Adrenal gland (tissue), 12 donors: Measurements from ENCODE around the gene SLC7A5. TPM values are rescaled to one million over a fixed set of nuclear protein-coding genes. Genes with fewer than 3 reads are reported as not detected.

Experiments used
- DNase-seq, 7 donors: peaks; one replicate each; pipeline ENCODE4 v3.0.0-alpha.2; 2019 to 2020
- H3K27ac ChIP-seq, 5 donors: fragments of 200-600 bp; sonication (generic) in 4 of 5; 1 replicate in 3 of 5; 2 replicates in 2 of 5; pipeline versions ENCODE4 v1.5.1 to v1.8.0; 2016 to 2020; ENCODE audit warnings: mild to moderate bottlenecking in 1 of 5
- H3K27me3 ChIP-seq: fragments of 200-600 bp; 2 replicates; pipeline ENCODE4 v1.8.0; 2021
- H3K36me3 ChIP-seq, 2 donors: fragments of 200-600 bp; replicated peaks in 1 of 2; 1 replicate in 1 of 2; 2 replicates in 1 of 2; pipeline versions ENCODE4 v1.5.1 to v1.8.0; 2018 to 2022
- H3K4me1 ChIP-seq, 2 donors: fragments of 200-600 bp; replicated peaks in 1 of 2; 1 replicate in 1 of 2; 2 replicates in 1 of 2; pipeline versions ENCODE4 v1.5.1 to v1.8.0; 2018 to 2021
- H3K4me3 ChIP-seq, 4 donors: fragments of 200-600 bp; sonication (generic) in 3 of 4; one replicate each; pipeline ENCODE4 v1.5.1; 2016 to 2018
- H3K9me3 ChIP-seq, 3 donors: fragments of 200-600 bp; sonication (generic) in 1 of 3; replicated peaks in 1 of 3; 1 replicate in 2 of 3; 2 replicates in 1 of 3; pipeline versions ENCODE4 v1.5.1 to v1.8.0; 2016 to 2021
- POLR2A ChIP-seq, 2 donors: fragments of 450-650 bp; IDR thresholded peaks; one replicate each; pipeline ENCODE4 v1.6.1; 2017; ENCODE audit warnings: antibody characterized with exemption in 2 of 2, mild to moderate bottlenecking in 2 of 2, moderate library complexity in 1 of 2
- WGBS, 4 donors: extraction: QIAGEN DNeasy Blood & Tissue Kit in 2 of 4; methylation state at CpG; one replicate each; pipeline versions ENCODE4 v1.1.5 to v1.1.7; 2013 to 2017; 5-methylcytosine and 5-hydroxymethylcytosine counted together
- intact Hi-C, 2 donors: fragments of 100-400 bp; cut with DNase I; formaldehyde crosslinking; loops; one replicate each; pipeline versions ENCODE4 v1.14.1 to v1.15.0; 2022 to 2023
- polyA plus RNA-seq, 3 donors: library from polyadenylated mRNA; stranded (reverse); fragments of 200-250 nt in 2 of 3; fragments of 350-450 nt in 1 of 3; fragmentation: Illumina TruSeq in 1 of 3; extraction: RNeasy Lipid Tissue Mini Kit (QIAGEN cat#74804) in 1 of 3; gene quantifications; one replicate each; pipeline ENCODE4 v1.2.3, GENCODE V29; 2013 to 2014
- total RNA-seq, 9 donors: library from RNA; depleted of rRNA in 4 of 9; stranded (reverse); fragments of >200 nt in 4 of 9; fragments of 120-200 nt in 1 of 9; fragmentation: NEBNext Ultra II Directional in 1 of 9; extraction: Animal tissue kit (Norgen Biotek cat#: 25700) in 1 of 9; gene quantifications; one replicate each; pipeline versions ENCODE4 v1.1.0 to v1.2.4, GENCODE V29; 2013 to 2023
- TF ChIP-seq, protein P1 (sequence below), 6 experiments: fragments of 450-650 bp in 4 of 6; fragments of 200-600 bp in 2 of 6; sonication (generic) in 1 of 6; IDR thresholded peaks; 1 replicate in 5 of 6; 2 replicates in 1 of 6; pipeline versions ENCODE4 v1.5.1 to v1.8.0; 2016 to 2021; ENCODE audit warnings: antibody characterized with exemption in 6 of 6, mild to moderate bottlenecking in 2 of 6, moderate library complexity in 1 of 6
- donor health status: healthy with polysubstance abuse.
- donor health status: Bipolar disorder and iron deficiency.
- donor health status: DM: yes; HTN: yes; CAD: no.
- donor health status: DM: no; HTN: no; CAD: no.
- donor health status: DM: no; HTN: no; CAD: no.
- donor health status: DM: yes; HTN: yes; CAD: no.

Gene SLC7A5
- total and polyA plus RNA-seq, 12 donors, result 0.69 to 9.1 (median 2.4) TPM

DNA sequence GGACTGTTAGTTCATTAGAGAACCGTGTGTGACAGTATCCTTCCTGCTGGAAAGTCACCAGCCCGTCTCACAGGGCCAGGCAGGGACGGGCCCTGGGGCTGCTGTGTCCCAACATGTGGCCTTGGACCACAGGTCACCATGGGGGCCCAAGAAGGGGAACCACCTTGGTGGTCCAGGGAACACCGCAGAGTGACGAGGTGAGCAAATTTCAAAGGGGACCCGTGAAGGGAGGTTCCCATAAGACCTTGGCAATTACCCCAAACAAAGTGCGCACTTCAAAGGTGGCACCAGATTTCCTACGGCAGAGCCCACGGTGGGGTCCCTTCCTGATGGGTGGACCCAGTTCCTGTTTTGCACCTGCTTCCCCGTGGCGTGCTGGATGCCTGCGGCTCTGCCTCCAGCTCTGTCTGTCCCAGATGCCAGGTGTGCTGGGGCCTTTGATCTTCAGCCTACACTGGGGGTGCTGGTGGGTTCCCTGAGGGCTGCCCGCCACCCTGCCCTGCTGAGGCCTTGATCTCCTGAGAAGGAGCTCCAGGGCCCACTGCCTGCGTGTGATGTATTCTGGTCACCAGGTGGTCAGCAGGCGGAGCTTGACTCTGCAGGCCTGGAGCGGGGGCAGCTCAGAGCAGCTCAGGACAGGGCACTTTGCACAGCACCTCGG is 27.0 kb downstream of the SLC7A5 start:
- no peak for DNase-seq
- intact Hi-C loops, result no loop called here
- WGBS, 4 donors, result 79 to 88% (median 80%) methylated on average over 6 to 17 of the region's 17 CpGs

DNA sequence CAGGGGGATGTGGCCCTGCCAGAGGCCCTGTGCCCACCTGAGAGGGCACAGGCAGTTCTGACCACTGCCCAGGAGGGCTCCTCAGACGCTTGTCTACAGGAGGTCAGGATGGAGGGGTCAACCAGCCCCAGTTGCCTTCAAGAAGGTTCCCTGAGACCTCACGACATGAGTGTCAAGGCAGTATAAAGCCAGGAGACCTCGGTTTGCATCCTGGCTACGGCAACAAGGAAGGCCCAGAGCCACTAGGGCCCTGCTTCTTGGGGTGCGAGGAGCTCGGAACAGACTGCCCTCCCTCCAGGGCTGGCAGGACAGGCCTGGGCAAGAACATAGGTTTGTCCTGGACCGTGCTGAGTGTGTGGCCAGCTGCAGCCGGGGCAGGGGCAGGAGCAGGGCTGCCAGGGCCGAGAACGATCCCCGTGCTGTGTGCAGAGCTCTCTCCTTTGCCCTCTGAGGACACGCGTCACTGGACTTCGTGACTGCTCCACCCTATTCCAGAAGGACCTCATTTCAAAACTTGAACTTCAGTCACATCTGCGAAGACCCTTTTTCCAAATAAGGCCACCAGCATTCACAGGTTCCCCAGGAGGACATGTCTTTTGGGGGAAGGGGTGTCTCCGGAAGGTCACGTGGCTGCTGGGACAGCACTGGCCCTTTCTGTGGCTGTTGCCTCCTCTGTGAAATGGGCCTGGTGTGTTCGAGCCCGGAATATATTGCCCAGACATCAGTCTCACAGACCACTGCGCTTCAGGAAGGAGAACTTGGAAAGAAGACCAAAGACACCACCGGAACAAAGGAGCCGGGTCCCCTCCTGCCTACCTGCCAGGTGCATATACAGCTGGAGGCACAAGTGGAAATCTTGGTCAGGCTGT is 27.7 kb downstream of the SLC7A5 start:
- H3K4me3 ChIP-seq, result no peak overlapping the region
- DNase-seq, result no peak
- no peak for TF ChIP-seq POLR2A (IDR thresholded peaks at IDR 0.05)
- TF ChIP-seq, protein P1, sequence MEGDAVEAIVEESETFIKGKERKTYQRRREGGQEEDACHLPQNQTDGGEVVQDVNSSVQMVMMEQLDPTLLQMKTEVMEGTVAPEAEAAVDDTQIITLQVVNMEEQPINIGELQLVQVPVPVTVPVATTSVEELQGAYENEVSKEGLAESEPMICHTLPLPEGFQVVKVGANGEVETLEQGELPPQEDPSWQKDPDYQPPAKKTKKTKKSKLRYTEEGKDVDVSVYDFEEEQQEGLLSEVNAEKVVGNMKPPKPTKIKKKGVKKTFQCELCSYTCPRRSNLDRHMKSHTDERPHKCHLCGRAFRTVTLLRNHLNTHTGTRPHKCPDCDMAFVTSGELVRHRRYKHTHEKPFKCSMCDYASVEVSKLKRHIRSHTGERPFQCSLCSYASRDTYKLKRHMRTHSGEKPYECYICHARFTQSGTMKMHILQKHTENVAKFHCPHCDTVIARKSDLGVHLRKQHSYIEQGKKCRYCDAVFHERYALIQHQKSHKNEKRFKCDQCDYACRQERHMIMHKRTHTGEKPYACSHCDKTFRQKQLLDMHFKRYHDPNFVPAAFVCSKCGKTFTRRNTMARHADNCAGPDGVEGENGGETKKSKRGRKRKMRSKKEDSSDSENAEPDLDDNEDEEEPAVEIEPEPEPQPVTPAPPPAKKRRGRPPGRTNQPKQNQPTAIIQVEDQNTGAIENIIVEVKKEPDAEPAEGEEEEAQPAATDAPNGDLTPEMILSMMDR (IDR thresholded peaks at IDR 0.05), result no peak
- H3K9me3 ChIP-seq, result no peaks in the 10 kb centered on the region
- no peaks in the 10 kb centered on the region for H3K36me3 ChIP-seq
- H3K27me3 ChIP-seq, result no peaks in the 10 kb centered on the region
- WGBS, 4 donors, result 93 to 95% (median 95%) methylated on average over 11 to 22 of the region's 22 CpGs
- H3K27ac ChIP-seq, result no peak overlapping the region
- intact Hi-C loops, result no loop called here
- peaks cover 0 to 6% of the 10 kb centered on the region in 2 donors for H3K4me1 ChIP-seq

More for the DNA sequence above, 27.0 kb downstream of the SLC7A5 start:
- H3K27me3 ChIP-seq, result no peaks in the 10 kb centered on the region
- H3K4me3 ChIP-seq, result no peak overlapping the region
- H3K4me1 ChIP-seq, result peaks cover 0 to 6% of the 10 kb centered on the region in 2 donors
- H3K9me3 ChIP-seq, result no peaks in the 10 kb centered on the region
- no peaks in the 10 kb centered on the region for H3K36me3 ChIP-seq
- H3K27ac ChIP-seq, result no peak overlapping the region
- TF ChIP-seq POLR2A (IDR thresholded peaks at IDR 0.05), result no peak
- TF ChIP-seq, protein P1 (IDR thresholded peaks at IDR 0.05), result no peak

DNA sequence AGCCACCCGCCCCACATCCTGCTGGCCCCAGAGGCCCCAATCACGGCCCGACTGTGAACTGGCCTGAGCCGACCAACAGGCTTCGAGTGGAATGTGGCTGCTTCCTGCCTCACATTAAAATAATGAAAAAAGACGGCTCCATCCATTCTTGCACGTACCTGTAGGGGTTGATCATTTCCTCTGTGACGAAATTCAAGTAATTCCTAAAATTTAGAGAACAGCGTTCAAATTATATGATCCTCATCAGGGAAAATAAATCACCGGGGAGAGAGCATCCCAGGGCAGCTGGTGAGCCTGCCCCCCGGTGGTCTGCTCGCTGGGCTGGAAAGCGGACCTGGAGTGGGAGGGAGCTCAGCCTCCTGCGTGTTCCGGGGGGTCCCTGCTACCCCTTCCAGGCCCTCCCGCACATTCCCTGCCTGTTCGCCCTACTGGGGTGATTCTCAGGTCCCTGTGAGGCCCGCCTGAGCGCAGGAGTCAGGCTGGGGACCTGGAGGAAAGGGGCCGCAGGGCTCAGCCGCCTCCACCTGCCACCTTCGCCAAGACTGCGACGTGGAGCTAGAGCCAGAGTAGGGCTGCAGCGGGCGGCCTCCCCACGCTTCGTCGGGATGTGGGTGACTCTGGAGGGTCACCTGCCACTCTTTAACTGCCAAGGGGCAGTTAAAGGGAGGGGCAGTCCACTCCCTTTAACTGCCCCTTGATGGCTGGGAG is 28.9 kb downstream of the SLC7A5 start:
- no peaks in the 10 kb centered on the region for H3K9me3 ChIP-seq
- no peak overlapping the region for H3K27ac ChIP-seq
- TF ChIP-seq POLR2A (IDR thresholded peaks at IDR 0.05), result no peak
- TF ChIP-seq, protein P1 (IDR thresholded peaks at IDR 0.05), result no peak
- peaks cover 0 to 6% of the 10 kb centered on the region in 2 donors for H3K4me1 ChIP-seq
- WGBS, 4 donors, result 73 to 86% (median 85%) methylated on average over 10 to 29 of the region's 29 CpGs
- no peak for DNase-seq
- intact Hi-C loops, result no loop called here
- no peaks in the 10 kb centered on the region for H3K27me3 ChIP-seq
- no peaks in the 10 kb centered on the region for H3K36me3 ChIP-seq
- H3K4me3 ChIP-seq, result no peak overlapping the region
